GM12878 (cell line): ENCODE measurements around the gene ANGEL2. TPM values are rescaled to one million over a fixed set of nuclear protein-coding genes. Genes with fewer than 3 reads are reported as not detected.

ENCODE experiments used
- ATAC-seq: fragments of 200-7000 bp; cut with Tn5 transposase; 3 replicates; pipeline ENCODE4 v1.9.1; 2020; ENCODE audit warnings: mild to moderate bottlenecking, moderate library complexity
- BruUV-seq: library from RNA; stranded (reverse); fragments of 400-500 nt; replicated peaks from 2 replicates; lab custom pipeline; 2021; lab: Mats Ljungman, UMichigan
- CTCF ChIA-PET: fragments of 300-600 bp; sonication (Branson Sonifier 250); formaldehyde crosslinking; extraction: SDS; loops from one replicate; lab custom pipeline; 2021; ENCODE audit warnings: inconsistent platforms; lab: Yijun Ruan, JAX
- POLR2A ChIA-PET: fragments of 350-600 bp; formaldehyde crosslinking; extraction: SDS; loops from one replicate; lab custom pipeline; 2021; ENCODE audit warnings: inconsistent platforms; lab: Charles Lee
- RAD21 ChIA-PET: fragments of 300-600 bp; sonication (Branson Sonifier 250); formaldehyde crosslinking; loops from one replicate; lab custom pipeline; 2023; ENCODE audit warnings: antibody characterized with exemption; ENCODE audit not compliant: unreplicated experiment; lab: Charles Lee
- SMC1A ChIA-PET: fragments of 300-600 bp; sonication (Branson Sonifier 250); formaldehyde crosslinking; loops from one replicate; lab custom pipeline; 2023; ENCODE audit not compliant: unreplicated experiment, uncharacterized antibody; lab: Charles Lee
- DNase-seq: peaks from one replicate; pipeline ENCODE4 v3.0.0-alpha.2; 2011; ENCODE audit warnings: low read depth, low spot score
- FAIRE-seq: peaks from 3 replicates; lab custom pipeline; 2011; peaks lifted over from hg19 to GRCh38; lab: Jason Lieb, UNC
- H2AFZ ChIP-seq: 2 replicates; pipeline ENCODE4 v1.6.0; 2011; ENCODE audit warnings: low read depth, low read length, control low read depth; ENCODE audit not compliant: control insufficient read depth
- H3K27ac ChIP-seq: 2 replicates; pipeline ENCODE4 v1.5.1; 2011; ENCODE audit warnings: control low read depth; ENCODE audit not compliant: control insufficient read depth, insufficient read depth
- H3K27me3 ChIP-seq, 2 experiments: replicated peaks in 1 of 2; 2 replicates each; pipeline versions ENCODE4 v1.6.0 to v1.6.1; 2011; ENCODE audit warnings: low read length in 1 of 2; ENCODE audit not compliant: control insufficient read depth in 2 of 2, insufficient read depth in 2 of 2
- H3K36me3 ChIP-seq, 2 experiments: 2 replicates each; pipeline ENCODE4 v1.5.1; 2011; ENCODE audit warnings: low read length in 1 of 2; ENCODE audit not compliant: control insufficient read depth in 2 of 2, insufficient read depth in 2 of 2
- H3K4me1 ChIP-seq: 2 replicates; pipeline ENCODE4 v1.6.1; 2011; ENCODE audit warnings: mild to moderate bottlenecking, low read length, moderate library complexity, mixed read lengths; ENCODE audit not compliant: control insufficient read depth, insufficient read depth
- H3K4me2 ChIP-seq: 2 replicates; pipeline ENCODE4 v1.6.0; 2011; ENCODE audit warnings: control low read depth; ENCODE audit not compliant: control insufficient read depth, insufficient read depth
- H3K4me3 ChIP-seq: fragments of 200-600 bp; sonication (generic); 2 replicates; pipeline ENCODE4 v1.5.1; 2016
- H3K79me2 ChIP-seq: 2 replicates; pipeline ENCODE4 v1.6.0; 2011; ENCODE audit warnings: low read length; ENCODE audit not compliant: control insufficient read depth, insufficient read depth
- H3K9ac ChIP-seq: 2 replicates; pipeline ENCODE4 v1.8.0; 2011; ENCODE audit warnings: low read length, control low read depth, mixed read lengths; ENCODE audit not compliant: control insufficient read depth, insufficient read depth
- H3K9me3 ChIP-seq: replicated peaks from 3 replicates; pipeline ENCODE4 v1.5.1; 2011; ENCODE audit warnings: mild to moderate bottlenecking, low read length; ENCODE audit not compliant: control insufficient read depth, insufficient read depth
- H4K20me1 ChIP-seq: 2 replicates; pipeline ENCODE4 v1.6.0; 2011; ENCODE audit not compliant: control insufficient read depth, insufficient read depth
- EED ChIP-seq: sonication (generic); IDR thresholded peaks from 2 replicates; pipeline ENCODE4 v1.6.1; 2016; ENCODE audit warnings: antibody characterized with exemption, low read depth
- EZH2 ChIP-seq: IDR thresholded peaks from 2 replicates; pipeline ENCODE4 v1.6.1; 2012; ENCODE audit warnings: low read depth, mild to moderate bottlenecking, control low read depth, inconsistent platforms, low read length, borderline replicate concordance; ENCODE audit not compliant: control insufficient read depth
- HDAC2 ChIP-seq: fragments of 200-600 bp; sonication (generic); IDR thresholded peaks from 2 replicates; pipeline ENCODE4 v1.6.1; 2017
- PAX8 ChIP-seq: fragments of 450-650 bp; IDR thresholded peaks from 2 replicates; pipeline ENCODE4 v1.6.1; 2017; ENCODE audit warnings: mild to moderate bottlenecking, moderate library complexity
- RBBP5 ChIP-seq: fragments of 200-600 bp; sonication (generic); conservative IDR thresholded peaks from 2 replicates; pipeline ENCODE4 v1.6.1; 2016
- WRNIP1 ChIP-seq: IDR thresholded peaks from 2 replicates; pipeline ENCODE4 v1.6.1; 2011; ENCODE audit warnings: low read depth, low read length, improper control_type of control experiment, borderline replicate concordance
- WGBS: methylation state at CpG from one replicate; pipeline ENCODE4 v1.1.6; 2016; ENCODE audit warnings: low lambda C conversion rate; ENCODE audit not compliant: insufficient replicate concordance, insufficient coverage; ENCODE audit errors: missing lambda C conversion rate; 5-methylcytosine and 5-hydroxymethylcytosine counted together
- in situ Hi-C: fragments of 300-500 bp; cut with MboI; formaldehyde crosslinking; loops from 9 replicates; pipeline ENCODE4 v1.14.3; 2018; ENCODE audit warnings: mixed read lengths
- intact Hi-C: fragments of 100-400 bp; cut with micrococcal nuclease; formaldehyde crosslinking; loops from one replicate; pipeline ENCODE4 v1.14.2; 2022; ENCODE audit not compliant: unreplicated experiment
- polyA plus RNA-seq, 11 experiments: library from polyadenylated mRNA; depleted of rRNA in 4 of 11; unstranded in 6 of 11; stranded (reverse) in 5 of 11; fragments of >200 nt; fragmentation: Nextera tagmentation in 4 of 11; fragmentation: Illumina TruSeq in 1 of 11; extraction: Ambion mirVana in 4 of 11; extraction: Trizol in 1 of 11; gene quantifications; 1 replicate in 1 of 11; 2 replicates in 10 of 11; pipeline versions ENCODE4 v1.2.1 to v1.2.3, GENCODE V29; 2011 to 2016; ENCODE audit warnings: inconsistent platforms in 2 of 11, missing spikeins in 2 of 11, low read depth in 1 of 11
- total RNA-seq, 4 experiments: library from RNA; depleted of rRNA in 3 of 4; stranded (reverse); fragments of >200 nt in 3 of 4; fragmentation: Illumina TruSeq in 1 of 4; extraction: Trizol in 1 of 4; gene quantifications; 2 replicates each; pipeline versions ENCODE4 v1.2.1 to v1.2.3, GENCODE V29; 2013 to 2021

ANGEL2 gene
- total and polyA plus RNA-seq, 10 of the 15 experiments (the other 5 are each of a cell fraction or from before 2014, with no cell fraction given) = 6.3 to 53.9 (median 30.7) TPM

GRCh38 chr1:213017447-213018273 is 2.0 kb upstream of the ANGEL2 start:
- no peak overlapping the region for H3K9ac ChIP-seq
- TF ChIP-seq PAX8 (no peak), RBBP5 (no peak), EZH2 (no peak), EED (no peak)
- ChIA-PET CTCF (no interaction called here), RAD21 (interaction anchor here (1.2 kb wide), 1 partner anchor 15 kb away, joined by 3 read pairs; no protein-coding TSS in a partner anchor), POLR2A (no interaction called here), SMC1A (interaction anchor here (1.2 kb wide), 1 partner anchor 28 kb away, joined by 3 read pairs; no protein-coding TSS in a partner anchor)
- H3K27me3 ChIP-seq = no peaks in the 10 kb centered on the region
- WGBS = 97% methylated on average over 9 of the region's 9 CpGs
- H3K4me3 ChIP-seq = no peak overlapping the region
- no peaks in the 10 kb centered on the region for H3K4me1 ChIP-seq
- H3K36me3 ChIP-seq = 0 out of 4 replicates have a peak, but pooled peaks cover 0 to 4% of the 10 kb centered on the region in 2 experiments
- no peak overlapping the region for H3K4me2 ChIP-seq
- ATAC-seq = no peak
- H3K9me3 ChIP-seq = no peaks in the 10 kb centered on the region
- peaks cover 26% of the 10 kb centered on the region for H3K79me2 ChIP-seq
- no peak overlapping the region for H3K27ac ChIP-seq
- intact Hi-C loops = no loop called here
- H4K20me1 ChIP-seq = no peaks in the 10 kb centered on the region
- in situ Hi-C loops = no loop called here
- no TSS peak for BruUV-seq
- no peak for DNase-seq
- FAIRE-seq = no peak
- H2AFZ ChIP-seq = no peak overlapping the region

GRCh38 chr1:213014642-213015041 is 1.0 kb downstream of the ANGEL2 start:
- no peaks in the 10 kb centered on the region for H3K4me1 ChIP-seq
- H3K27ac ChIP-seq = peak overlapping the region; percentile 92
- peak; percentile 1 for ATAC-seq
- no peaks in the 10 kb centered on the region for H3K27me3 ChIP-seq
- ChIA-PET POLR2A (interaction anchor here (0.6 to 1.6 kb wide), 5 partner anchors 36 to 205 kb away, joined by 3 to 6 read pairs (median 3); no protein-coding TSS in a partner anchor), SMC1A (interaction anchor here (0.6 to 1.8 kb wide), 17 partner anchors 12 to 538 kb away, joined by 3 to 11 read pairs (median 4); no protein-coding TSS in a partner anchor), CTCF (interaction anchor here (0.6 to 1.9 kb wide), 13 partner anchors 9 to 557 kb away, joined by 3 to 14 read pairs (median 3); no protein-coding TSS in a partner anchor), RAD21 (interaction anchor here (1.0 to 1.5 kb wide), 5 partner anchors 18 to 157 kb away, joined by 3 to 9 read pairs (median 3); partner anchors contain the start of gene FLVCR1)
- H3K9ac ChIP-seq = peak overlapping the region; percentile 90
- intact Hi-C loops = loop anchor here (1.0 to 2.0 kb wide), 2 partner anchors 36 to 56 kb away; partner anchors contain the start of gene RPS6KC1
- H3K4me2 ChIP-seq = peak overlapping the region; percentile 46
- 0 out of 2 replicates have a peak, but pooled peaks have one; percentile 24 for TF ChIP-seq WRNIP1
- TF ChIP-seq HDAC2 = no peak
- peak overlapping the region; percentile 99 for H2AFZ ChIP-seq
- DNase-seq = no peak
- under 1% methylated on average over 7 of the region's 7 CpGs for WGBS
- in situ Hi-C loops = no loop called here
- peak overlapping the region; percentile 91 for H3K4me3 ChIP-seq
- no peak for FAIRE-seq
- H3K9me3 ChIP-seq = no peaks in the 10 kb centered on the region
- peaks cover 30% of the 10 kb centered on the region for H3K79me2 ChIP-seq
- no TSS peak for BruUV-seq
- no peaks in the 10 kb centered on the region for H4K20me1 ChIP-seq
- 0 out of 4 replicates have a peak, but pooled peaks cover 0 to 18% of the 10 kb centered on the region in 2 experiments for H3K36me3 ChIP-seq
